GM23248 (cell line): ENCODE measurements around the gene ACTR1A.

Source experiments
- EZH2 ChIP-seq: fragments of 200-600 bp; sonication (generic); IDR thresholded peaks from 2 replicates; pipeline ENCODE4 v1.6.1; 2018; ENCODE audit warnings: antibody characterized with exemption, mild to moderate bottlenecking; ENCODE audit not compliant: insufficient read depth, poor library complexity, severe bottlenecking
- EZH2phosphoT487 ChIP-seq: fragments of 200-600 bp; sonication (generic); IDR thresholded peaks from 2 replicates; pipeline ENCODE4 v1.6.1; 2018; ENCODE audit warnings: antibody characterized with exemption, moderate library complexity, mild to moderate bottlenecking, low read depth; ENCODE audit not compliant: insufficient read depth

- no peak for TF ChIP-seq EZH2phosphoT487
- TF ChIP-seq EZH2 = no peak
These were observed 15.0 kb upstream of the ACTR1A start for GRCh38 chr10:102517553-102517952.
